Measurements from ENCODE around the gene FRS2.

The FRS2 gene

DNA sequence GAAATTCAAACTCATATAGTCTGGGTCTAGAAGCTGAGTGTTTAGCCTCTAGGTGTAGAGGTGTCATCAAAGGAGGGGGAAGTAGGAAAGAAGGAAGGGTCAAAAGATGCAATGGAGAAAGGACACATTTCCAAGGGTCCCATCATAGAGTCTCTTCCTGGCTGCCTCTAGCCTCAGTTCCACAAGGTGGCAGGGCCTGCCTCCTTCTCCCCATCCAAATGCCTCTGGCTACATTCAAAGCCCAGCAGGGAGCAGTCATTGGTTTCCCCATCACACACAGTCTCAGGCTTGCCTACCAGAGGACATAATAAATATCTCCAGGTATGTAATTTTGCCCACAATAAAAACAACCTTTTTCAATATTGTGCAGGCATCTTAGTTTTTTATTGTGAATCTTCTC is 113.0 kb downstream of the FRS2 start:
- DNase-seq (ENCODE audit: extremely low read depth, low read depth) = no peak
- TF ChIP-seq, protein P1, sequence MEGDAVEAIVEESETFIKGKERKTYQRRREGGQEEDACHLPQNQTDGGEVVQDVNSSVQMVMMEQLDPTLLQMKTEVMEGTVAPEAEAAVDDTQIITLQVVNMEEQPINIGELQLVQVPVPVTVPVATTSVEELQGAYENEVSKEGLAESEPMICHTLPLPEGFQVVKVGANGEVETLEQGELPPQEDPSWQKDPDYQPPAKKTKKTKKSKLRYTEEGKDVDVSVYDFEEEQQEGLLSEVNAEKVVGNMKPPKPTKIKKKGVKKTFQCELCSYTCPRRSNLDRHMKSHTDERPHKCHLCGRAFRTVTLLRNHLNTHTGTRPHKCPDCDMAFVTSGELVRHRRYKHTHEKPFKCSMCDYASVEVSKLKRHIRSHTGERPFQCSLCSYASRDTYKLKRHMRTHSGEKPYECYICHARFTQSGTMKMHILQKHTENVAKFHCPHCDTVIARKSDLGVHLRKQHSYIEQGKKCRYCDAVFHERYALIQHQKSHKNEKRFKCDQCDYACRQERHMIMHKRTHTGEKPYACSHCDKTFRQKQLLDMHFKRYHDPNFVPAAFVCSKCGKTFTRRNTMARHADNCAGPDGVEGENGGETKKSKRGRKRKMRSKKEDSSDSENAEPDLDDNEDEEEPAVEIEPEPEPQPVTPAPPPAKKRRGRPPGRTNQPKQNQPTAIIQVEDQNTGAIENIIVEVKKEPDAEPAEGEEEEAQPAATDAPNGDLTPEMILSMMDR (IDR thresholded peaks at IDR 0.05; ENCODE audit: low read depth, low read length) = no peak

DNA sequence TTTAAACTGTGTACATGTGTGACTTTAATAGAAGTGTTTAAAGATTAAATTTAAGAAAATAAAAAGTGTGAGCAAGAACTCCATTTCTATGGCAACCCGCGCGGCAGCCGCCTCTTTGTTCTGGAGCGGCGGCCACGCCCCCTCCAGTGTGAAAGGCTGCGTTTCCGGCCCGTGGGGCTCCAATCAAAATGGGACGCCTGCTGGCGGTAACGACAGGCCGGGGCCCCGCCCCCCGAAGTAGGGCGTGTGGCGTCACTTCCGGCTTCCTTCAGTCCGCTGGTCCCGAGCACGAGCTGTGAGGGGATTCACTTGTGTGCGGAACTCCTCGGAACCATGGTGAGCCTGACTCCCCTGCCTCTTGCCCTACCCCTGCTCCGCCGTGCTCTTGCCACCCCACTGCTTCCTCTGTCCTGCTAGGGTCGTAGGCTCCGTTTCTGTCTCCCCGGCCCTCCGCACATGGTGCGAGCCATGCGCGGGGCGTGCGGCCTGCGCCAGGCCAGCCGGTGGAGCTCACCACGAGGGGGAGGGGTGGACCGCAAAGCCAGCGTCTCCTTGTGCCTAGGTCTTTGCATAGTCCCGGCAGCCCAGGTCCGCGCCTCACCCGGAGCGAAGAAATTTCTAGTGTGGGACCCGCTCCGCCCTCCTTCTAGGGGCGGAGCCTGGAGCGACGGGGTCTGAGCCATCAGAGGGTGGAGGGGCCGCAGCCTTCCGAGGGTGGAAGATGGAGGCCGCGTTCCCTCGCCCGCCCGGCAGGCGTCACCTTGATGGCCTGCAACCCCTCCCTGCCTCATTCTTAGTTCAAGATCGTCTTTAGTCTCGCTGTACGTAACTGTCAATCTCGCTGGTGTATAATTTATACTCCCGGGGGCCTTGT is 115.2 kb downstream of the FRS2 start, which contains the start of gene CCT2:
CCT2 (plus strand) TSS at position 271 of the 874 bp plus-strand sequence; CDS start at position 334, 63 bp downstream.
- peak; percentile 75 for DNase-seq (ENCODE audit: extremely low read depth, low read depth)
- TF ChIP-seq, protein P1 (IDR thresholded peaks at IDR 0.05; ENCODE audit: low read depth, low read length) = peak; percentile 36

DNA sequence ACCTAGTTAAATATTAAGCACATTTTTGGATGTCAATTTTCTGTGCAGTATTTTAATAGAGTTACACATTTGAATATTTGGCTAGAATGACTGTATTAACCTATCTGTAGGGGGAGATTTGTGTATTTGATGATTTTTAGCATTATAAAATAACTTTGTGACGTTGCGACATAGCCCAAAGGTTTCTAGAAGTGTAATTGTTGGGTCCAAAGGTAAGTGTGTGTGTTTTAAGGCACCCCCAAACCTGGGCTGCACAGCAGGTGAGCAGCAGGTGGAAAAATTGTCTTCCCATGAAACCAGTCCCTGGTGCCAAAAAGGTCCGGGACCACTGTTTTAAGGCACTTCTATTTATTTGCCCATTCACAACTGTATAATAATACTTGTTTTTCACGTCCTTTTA is 118.3 kb downstream of the FRS2 start:
- TF ChIP-seq, protein P1 (IDR thresholded peaks at IDR 0.05; ENCODE audit: low read depth, low read length) = no peak
- no peak for DNase-seq (ENCODE audit: extremely low read depth, low read depth)

DNA sequence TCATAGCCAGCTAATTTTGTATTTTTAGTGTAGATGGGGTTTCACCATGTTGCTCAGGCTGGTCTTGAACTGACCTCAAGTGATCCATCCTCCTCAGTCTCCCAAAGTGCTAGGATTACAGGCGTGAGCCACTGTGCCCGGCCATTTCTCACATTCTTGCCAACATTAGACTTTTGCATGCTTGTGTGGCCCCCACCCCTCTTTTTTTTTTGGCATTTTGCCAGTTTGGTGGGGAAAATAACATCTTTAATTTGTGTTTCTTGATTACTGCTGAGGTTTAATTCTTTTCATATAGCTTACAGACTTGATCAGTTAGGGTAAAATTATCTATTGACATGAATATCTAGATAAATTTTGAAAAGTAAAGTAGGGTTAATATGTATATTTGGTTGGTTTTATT is 118.9 kb downstream of the FRS2 start:
- TF ChIP-seq, protein P1 (IDR thresholded peaks at IDR 0.05; ENCODE audit: low read depth, low read length) = no peak
- no peak for DNase-seq (ENCODE audit: extremely low read depth, low read depth)

DNA sequence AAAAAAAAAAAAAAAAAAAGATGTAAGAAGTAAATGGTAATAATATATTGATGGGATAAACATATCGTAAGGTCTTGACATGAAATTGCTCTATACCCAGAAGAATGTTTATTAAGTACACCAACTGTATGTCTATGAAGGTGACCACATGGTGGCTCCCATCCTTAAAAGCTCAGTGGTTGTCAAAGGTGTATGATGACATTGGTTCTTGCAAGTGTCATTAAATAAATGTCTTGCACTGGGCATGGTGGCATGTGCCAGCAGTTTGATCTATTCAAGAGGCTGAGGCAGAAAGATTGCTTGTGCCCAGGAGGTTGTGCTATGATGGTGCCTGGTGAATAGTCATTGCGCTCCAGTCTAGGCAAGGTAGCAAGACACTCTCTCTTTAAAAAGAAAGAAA is 125.5 kb downstream of the FRS2 start:
- no peak for DNase-seq (ENCODE audit: extremely low read depth, low read depth)
- TF ChIP-seq, protein P1 (IDR thresholded peaks at IDR 0.05; ENCODE audit: low read depth, low read length) = no peak

DNA sequence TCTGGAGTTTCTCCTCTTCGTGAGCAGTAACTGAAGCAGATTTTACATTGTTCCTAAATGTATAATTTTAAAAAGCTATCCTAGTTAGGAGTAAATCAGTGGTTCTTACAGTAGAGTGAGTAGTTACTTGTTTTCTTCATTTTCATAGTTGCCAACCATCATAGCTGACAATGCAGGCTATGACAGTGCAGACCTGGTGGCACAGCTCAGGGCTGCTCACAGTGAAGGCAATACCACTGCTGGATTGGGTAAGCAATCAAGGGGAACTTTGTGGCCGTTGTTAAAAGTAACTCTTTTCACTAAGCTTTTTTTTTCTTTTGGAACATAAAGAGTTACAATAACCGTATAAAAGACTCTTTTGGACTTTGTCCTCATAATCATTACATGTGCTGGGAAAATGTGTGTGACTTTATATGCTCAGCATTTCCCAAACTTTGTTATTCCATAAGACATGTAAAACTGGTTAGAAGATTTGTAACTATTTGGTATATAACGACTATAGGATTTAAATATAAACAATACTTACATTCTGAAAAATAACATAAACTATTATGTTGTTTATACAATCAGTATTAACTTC is 128.1 kb downstream of the FRS2 start:
- TF ChIP-seq, protein P1 (IDR thresholded peaks at IDR 0.05; ENCODE audit: low read depth, low read length) = no peak

DNA sequence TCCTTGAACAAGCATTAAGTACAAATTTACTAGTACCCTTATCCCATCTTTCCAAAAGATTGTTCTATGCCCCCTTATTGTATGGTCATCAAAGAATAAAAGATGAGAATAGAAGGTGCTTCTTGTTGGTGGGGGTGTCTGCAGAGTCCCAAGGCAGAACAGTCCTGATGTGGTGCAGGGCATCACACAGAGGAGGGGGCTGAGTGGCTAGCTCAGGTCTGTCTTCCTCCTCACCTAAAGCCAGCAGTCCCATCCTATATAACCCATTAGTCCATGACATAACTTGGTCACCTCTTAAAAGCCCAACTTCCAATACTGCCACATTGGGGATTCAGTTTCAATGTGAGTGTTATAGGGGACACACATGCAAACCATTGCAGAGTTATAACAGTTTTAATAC is 130.6 kb downstream of the FRS2 start:
- TF ChIP-seq, protein P1 (IDR thresholded peaks at IDR 0.05; ENCODE audit: low read depth, low read length) = no peak
- DNase-seq (ENCODE audit: extremely low read depth, low read depth) = no peak

More for the DNA sequence above, 128.1 kb downstream of the FRS2 start:
- DNase-seq (ENCODE audit: extremely low read depth, low read depth) = no peak
